Measurements from ENCODE around the gene PXDN.
"Not testable (repeated sequence)": the region's sequence is repeated elsewhere in the genome, so short reads cannot be mapped to it uniquely, and the experiment has no call there.

Gene PXDN

DNA sequence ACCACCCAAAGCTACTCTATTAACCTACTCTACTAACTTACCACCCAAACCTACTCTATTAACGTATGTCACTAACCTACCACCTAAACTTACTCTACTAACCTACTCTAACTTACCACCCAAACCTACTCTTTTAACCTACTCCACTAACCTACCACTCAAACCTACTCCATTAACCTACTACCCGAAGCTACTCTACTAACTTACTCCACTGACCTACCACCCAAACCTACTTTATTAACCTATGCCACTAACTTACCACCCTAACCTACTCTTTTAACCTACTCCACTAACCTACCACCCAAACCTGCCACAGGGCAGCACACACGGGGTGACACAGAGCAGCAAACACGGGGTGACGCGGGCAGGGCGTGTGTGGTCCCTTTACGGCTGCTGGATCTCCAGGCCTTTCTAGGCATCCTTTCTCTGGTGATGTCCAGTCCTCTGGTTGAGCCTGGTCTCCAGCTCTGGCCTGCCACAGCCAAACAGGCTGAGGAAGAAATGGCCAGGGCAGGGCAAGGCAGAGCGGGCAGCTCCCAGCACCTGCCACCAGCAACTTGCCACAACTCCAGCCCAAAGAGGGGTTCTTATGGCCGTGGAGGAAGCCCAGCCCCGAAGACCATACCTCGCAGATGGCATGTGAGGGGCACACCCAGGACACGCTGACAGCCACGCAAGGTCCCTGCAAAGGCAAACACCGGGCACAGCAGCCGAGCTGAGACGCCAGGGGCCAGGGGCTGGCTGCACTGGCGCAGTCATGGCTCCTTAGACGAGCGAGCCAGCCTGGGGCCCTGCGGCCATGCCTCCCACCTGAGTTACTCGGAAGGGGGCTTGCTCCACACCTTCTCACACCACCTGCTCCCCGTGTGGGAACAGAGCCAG lies 25.7 kb downstream of the PXDN start:
- no peak for DNase-seq

DNA sequence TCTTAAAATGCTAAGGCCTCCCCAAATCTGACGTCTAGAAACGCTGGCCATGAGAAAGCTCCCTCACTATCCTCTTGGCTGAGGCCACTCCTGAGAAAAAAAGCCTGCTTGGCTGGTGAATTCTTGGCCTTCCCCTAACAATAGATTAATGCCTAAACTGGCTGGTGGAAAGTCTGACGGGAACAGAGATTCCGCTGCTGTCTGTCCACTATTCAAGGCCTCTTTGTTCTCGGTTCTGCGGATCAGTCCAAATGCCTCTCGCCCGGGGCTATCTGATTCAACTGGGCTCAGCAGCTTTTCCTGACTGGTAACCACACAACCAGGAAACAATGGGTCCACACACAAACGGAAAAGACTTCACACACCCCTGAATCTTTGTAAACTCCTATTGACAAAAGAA lies 27.2 kb downstream of the PXDN start:
- no peak for DNase-seq

DNA sequence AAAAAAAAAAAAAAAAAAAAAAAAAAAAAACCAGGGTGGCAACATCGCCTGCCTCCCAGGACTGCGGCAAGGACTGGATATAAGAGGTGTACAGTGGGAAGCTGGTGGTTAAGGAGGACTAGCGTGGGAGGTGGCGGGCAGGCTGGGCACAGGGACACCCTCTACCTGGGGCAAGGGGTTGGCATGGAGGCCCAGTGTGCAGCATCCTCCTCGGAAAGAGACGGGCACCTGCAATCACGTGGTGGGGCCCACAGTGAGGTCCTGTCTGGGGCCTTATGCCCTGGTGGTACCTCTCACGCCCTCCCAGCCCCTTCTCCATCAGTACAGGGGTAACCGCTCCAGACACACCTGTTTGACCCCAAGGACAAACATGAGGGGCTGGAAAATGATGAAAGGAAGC lies 27.9 kb downstream of the PXDN start:
- DNase-seq = no peak

DNA sequence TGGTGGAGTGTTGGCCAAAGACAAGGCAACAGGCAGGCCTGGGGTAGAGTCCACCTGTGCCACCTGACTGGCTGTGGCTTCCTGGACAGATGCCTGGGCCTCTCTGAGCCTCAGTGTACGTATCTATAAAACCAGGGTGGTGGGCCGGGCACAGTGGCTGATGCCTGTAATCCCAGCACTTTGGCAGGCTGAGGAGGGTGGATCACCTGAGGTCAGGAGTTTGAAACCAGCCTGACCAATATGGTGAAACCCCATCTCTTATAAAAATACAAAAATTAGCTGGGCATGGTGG lies 28.4 kb downstream of the PXDN start:
- DNase-seq = not testable (repeated sequence)

DNA sequence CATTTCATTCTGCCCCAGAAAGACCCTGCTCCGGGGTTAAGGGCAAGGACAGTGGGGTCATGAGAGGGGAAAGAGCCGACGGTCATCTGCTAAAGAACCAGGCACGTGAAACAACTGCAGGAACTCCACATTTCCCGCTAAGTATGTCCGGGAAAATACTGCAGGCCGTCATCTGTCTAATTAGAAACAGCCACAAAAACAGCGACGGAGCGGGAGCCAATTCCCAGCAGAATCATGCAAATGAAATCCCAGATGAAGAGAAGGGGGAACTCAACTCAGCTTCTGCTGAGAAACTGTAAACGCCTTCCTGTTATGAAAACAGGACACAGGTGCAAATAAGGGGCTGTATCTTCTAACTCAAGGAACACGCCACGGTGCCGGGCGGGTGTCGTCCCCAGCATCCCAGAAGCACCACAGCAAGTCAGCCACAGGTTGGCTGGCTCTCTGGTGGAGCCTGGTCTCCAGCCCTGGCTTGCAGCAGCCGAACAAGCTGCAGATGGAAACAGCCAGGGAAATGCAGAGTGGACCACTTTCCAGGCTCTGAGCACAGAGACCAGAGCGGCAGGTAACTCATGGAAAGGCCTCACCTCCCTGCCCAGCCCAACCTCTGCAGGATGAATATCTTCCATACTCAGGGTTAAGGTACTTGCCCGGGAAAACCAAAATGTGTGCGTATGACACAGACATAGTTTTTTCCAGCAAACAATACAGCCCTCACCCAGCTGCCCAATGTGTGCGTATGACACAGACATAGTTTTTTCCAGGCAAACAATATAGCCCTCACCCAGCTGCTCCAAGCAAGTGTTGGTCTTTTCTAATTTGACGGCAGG lies 28.9 kb downstream of the PXDN start:
- no peak for DNase-seq

DNA sequence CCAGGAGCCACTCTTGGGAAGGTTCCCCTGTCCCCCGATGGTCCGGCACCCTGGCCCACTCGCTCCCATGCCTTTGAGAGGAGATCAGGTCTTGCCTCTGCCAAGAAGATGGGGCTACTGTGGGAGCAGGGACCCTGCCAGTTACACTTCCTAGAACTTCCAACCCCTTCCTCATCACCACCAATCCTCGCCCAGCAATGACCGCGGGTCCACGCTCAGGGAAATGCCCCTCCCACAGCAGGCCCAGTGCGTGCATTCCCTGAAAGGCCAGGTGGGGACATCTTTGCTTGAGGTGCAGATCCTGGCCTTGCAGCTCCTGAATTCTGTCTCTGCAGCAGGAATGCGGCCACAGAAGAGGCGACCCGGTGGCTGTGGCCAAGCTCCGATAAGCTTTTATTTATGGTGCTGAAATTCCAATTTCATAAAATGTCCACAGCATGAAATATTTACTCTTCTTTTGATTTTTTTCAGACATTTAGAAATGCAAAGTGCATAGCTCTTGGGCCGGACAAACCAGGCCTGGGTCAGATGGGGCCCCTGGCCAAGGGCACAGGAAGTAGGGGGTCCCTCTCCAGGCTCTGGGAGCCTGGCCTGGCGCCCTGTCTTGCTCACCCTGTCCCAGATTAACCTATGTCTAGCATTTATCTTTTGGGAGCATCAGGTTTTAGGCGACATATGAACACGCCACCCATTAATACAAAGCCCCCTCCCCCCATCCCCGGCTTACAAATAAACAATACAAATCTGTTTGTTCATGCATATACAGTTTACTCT lies 29.8 kb downstream of the PXDN start:
- no peak for DNase-seq

DNA sequence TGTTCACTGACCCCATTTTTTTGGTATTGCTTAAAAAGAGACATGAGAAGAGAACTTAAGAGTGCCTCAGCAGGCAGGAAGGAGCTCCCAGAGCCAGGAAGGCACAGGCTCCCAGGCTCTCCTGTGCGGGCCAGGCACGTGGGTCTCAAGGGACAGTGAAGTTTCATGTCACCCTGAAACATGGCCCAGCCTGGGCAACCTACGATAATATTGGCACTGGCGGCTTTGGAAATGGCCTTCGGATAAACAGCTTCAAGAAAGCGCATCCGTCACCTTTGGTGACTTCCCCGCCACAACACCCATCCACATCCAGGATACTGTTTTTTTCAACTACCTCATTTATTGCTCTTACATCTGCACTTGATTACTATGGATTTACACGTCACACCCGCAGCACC lies 30.5 kb downstream of the PXDN start:
- DNase-seq = no peak

DNA sequence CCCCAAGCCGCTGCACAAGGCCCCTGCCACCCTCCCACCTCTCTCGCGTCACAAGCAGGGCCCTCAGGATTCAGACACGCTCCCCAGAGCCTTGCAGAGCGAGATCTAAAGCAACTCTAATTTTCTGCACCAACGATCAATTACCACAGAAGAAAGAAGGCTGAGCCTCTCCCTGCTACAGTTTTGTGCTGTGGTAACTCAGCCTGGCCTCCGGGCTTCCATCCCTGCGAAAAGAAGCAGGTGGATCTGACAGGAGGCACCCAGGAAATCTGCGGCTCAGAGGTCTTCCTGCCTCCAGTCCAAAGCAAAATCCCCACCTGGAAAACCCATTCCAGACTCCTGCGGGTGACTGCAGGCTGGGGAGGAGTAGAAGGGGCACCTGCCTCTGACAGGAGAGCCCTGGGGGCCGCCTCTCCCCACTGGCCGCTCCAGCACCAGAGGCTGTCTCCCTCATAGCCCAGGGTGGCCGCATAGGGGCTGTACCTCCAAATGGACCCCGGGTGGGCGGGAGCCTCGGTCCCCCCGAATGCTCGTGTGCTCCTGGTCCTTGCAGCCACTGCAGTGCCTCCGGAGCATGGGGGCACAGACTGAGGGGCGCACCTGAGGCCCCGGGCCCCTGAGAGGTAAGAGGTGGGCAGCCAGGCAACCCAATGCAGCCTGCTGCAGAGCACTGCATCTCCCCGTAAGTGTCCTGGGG lies 31.0 kb downstream of the PXDN start:
- DNase-seq = no peak

DNA sequence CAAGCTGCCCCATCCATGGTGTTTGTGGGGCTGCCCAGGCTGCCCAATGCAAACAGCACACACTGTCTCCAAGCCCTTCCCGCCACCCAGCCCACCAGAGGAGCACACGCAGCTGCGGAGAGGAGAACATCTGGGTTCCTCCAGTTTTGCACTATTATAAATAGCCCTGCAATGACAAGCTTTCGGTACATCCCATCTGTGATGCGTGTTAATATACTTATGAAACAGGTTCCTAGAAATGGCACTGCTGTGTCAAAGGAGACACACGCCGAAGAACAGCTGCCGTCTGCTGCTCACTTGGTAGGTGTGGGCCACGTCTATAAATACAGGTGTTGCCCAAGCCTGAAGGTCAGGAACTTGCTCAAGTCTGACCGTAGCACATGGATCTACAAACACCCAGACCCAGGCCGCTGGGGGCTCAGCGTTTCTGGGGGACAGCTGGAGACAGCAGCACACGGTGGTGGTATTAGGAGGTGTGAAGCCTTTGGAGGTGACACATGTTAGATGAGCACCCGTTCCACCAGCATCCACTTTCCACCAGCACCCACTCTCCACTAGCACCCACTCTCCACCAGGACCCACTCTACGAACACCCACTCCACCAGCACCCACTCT lies 34.3 kb downstream of the PXDN start:
- DNase-seq = no peak

DNA sequence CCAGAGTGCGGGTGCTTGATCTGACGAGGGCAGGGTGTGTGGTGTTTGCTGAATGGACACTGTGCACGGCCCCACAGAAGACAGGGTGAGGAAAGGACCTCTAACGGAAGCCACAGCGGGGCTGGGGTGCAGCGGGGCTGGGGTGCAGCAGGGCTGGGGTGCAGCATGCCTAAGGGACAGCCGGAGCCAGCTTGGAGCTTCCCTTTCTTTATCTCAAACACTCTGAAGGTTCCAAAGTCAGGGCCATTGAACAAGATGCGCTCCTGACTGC lies 35.0 kb downstream of the PXDN start:
- DNase-seq = no peak

DNA sequence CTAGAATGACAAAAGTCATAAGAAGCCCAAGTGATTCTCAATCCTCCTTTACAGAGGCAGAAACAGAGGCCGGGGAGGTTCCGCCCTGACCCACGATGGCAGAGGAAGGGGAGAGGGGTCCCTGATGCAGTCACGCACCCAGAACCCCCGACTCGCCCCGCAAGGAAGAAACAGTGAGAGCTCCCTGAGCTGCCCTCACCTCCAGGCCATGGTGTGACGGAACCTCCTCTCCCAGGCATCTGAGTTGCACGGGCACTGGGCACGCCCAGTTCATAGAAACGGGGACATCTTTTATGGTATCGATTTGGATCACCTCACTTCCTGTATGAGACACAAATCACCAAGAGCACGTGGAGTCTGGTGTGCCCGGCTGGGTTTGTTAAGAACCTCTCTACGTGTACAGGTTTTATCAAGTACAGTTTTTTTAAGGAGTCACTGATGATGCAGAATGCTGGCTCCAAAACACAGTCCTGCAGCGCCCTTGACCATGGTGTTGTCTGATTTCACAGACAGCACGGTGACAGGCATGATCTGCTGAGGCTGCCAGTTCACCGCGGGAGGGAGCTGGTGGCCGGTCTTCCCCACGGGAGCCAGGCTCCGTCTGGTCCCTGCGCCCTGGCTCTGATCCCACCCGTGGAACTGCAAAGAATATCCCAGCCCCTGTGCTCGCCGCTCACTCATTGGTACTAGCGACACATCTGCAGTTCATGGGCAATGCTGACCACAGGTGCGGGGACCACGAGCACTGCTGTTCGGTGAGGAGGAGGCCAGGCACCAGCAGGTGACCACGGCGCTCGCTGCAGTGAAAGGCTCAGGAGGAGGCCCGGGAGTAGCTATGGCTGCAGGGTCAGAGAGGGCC lies 35.6 kb downstream of the PXDN start:
- no peak for DNase-seq

DNA sequence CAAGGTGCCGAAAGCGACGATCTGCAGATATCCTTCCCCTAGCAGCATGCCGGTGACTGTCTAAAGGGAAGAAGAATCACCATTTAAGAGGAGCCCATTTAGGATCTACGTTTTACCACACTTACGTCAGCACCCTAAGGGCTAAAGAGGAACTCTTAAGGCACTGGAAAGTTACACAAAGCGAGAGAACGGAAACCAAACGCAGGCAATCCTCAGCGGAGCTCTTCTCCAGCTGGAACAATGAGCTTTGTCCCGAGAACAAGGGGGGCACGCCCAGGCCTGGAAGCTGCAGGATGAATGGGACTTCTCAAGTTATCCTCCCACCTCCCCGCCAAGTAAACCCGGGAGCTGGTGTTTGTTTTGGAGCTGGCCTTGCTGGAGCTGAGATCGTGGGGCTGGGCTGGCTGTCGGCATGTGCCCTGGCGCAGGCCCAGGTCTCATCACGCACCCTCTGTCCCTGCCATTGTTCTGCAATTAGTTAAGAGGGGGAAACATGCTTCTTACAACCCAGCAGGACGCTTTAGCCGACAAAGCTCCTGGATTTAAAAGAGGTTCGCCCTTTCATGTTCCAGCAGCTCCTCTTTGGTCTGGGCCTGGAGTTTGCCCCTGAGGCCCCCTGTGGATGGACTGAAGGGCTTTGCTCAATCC lies 36.4 kb downstream of the PXDN start:
- no peak for DNase-seq

DNA sequence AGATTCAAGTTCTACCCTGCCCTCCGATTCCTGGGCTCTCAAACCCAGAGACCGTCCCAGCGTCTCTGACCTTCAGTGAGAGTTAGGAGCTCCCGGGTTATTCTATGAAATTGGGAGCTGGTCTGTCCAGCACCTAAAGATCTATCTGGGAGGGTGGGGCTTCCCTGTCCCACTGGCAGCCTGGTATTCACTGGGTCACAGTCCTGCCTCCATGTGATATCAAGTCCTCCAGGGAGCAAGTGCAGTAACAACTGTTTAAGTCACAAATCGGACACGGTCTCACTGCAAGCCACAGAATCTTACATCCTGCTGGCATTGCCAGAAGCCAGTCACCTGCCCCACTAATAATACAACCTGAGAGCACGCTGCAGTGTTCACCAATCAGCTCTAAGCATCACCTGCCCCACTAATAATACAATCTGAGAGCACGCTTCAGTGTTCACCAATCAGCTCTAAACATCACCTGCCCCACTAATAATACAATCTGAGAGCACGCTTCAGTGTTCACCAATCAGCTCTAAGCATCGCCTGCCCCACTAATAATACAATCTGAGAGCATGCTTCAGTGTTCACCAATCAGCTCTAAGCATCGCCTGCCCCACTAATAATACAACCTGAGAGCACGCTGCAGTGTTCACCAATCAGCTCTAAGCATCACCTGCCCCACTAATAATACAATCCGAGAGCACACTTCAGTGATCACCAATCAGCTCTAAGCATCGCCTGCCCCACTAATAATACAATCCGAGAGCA lies 38.0 kb downstream of the PXDN start:
- DNase-seq = not testable (repeated sequence)

DNA sequence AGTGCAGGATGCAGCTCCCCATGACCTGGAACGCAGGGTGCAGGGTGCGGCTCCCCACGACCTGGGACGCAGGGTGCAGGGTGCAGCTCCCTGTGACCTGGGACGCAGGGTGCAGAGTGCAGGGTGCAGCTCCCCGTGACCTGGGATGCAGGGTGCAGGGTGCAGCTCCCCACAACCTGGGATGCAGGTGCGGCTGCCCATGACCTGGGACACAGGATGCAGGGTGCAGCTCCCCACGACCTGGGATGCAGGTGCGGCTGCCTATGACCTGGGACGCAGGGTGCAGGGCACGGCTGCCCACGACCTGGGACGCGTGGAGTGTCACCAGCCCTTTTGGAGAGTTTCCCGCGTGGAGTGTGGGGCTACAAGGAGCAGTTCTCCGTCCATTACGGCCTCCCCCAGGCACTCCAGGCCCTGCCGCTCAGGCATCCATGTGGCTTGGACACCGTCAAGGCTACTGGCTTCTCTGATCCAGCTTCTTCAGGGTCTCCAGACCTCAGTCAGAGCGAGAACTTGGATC lies 38.7 kb downstream of the PXDN start:
- DNase-seq = no peak

DNA sequence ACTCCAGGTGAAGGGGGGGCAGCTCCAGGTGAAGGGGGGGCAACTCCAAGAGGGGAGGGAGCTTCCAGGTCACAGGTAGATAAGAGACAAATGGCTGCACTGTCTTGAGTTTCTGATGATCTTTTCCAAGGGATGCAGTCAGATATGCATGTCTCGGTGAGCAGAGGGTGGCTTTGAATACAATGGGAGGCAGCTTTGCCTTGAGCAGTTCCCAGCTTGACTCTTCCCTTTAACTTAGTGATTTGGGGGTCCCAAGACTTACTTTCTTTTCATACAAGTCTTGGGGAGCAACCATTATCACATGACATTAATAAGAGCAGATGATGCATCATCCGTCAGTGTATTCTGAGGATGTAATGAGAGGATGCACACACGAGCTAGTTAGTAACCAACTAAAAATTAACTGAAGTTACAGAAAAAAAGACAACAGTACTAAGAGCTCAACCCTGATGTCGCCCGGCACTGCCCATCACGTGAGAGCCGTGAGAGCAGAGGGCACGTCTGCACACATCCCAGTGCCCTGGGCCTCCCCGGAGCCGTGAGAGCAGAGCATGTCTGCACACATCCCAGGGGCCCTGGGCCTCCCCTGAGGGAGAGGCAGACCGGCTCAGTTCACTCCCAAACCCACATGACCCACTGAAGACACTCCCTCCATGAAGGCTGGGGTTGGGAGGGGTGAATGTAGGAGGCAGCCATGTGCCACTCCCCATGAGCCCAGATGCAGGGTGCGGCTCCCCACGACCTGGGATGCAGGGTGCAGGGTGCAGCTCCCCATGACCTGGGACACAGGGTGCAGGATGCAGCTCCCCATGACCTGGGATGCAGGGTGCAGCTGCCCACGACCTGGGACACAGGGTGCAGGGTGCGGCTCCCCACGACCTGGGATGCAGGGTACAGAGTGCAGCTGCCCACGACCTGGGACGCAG lies 39.4 kb downstream of the PXDN start:
- DNase-seq = no peak

DNA sequence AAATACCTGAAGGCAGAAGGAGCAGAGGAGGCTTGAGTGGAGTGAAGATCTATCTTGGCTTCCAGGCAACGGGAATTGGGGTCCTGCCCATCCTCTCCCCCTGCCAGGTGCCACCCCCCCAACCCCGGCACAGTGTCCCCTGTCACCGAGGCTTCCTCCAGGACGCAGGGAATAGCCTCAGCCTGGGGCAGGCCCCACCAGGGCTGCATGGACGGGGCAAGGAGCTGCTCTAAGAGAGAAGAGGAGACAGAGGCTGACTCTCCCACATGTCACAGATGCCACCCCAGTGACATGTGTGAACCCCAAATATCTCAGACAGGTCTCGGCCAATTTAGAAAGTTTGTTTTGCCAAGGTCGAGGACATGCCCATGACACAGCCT lies 42.1 kb downstream of the PXDN start:
- no peak for DNase-seq

DNA sequence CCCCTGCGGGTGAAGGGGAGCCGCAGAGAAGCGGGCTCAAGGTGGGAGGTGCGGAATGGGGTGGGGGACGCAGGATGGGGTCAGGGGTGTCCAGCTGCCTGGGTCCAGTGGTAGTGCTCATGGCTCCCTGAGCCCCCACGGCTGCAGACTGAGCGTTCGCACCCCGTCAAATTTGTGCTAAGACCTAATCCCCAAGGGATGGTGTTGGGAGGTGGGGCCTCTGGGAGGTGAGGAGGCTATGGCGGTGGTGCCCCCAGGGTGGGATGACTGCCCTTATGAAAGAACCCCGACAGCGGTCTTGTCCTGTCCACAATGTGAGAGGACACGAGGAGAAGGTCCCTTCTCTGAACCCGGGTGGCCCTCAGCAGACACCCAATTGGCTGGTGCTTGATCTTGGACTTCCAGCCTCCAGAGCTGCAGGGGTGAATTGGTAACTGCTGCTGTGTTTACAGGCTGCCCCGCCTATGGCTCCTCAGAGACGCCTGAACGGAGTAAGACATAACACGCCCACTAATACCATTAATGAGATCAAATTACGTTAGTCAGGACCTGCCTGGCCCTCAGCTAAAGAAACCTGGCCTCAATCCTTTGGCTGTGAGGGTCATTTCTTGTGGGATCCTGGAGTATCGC lies 42.6 kb downstream of the PXDN start:
- DNase-seq = no peak

DNA sequence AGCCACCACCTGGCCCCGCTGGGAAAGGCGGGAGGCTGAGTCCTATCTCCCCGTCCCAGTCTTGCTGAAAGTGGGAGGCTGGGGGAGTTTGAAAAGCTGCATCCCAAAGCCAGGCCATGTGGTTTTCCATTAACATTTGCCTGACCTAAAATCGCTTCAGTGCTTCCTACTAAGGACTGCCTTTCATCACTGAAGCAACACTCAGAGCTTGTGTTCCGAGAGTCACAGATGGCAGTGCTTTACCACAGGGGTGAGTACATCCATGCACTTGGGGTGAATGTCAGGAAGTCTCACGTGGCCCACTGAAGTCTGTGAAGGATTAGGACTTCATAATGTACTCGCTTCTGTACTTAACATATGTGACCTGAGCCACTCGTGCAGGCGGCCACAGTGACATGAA lies 43.3 kb downstream of the PXDN start:
- DNase-seq = no peak

DNA sequence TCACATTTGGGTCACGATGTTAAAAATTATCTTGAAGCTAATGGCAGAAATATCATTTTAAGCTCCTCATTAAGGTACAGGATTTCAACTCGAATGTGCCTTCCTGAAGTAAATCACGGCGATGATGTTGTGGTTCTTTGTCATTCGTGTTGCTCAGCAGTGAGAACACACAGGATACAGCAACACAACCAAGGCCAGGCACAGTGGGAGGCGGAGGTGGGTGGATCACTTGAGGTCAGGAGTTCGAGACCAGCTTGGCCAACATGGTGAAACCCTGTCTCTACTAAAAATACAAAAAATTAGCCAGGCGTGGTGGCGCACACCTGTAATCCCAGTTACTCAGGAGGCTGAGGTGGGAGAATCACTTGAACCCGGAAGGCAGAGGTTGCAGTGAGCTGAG lies 43.9 kb downstream of the PXDN start:
- DNase-seq = not testable (repeated sequence)

Measured in NCI-H1930 (cell line).